Ishikawa (cell line): ENCODE measurements around the gene ATXN1.

Source experiments
- CEBPB ChIP-seq: IDR thresholded peaks from 2 replicates; pipeline ENCODE4 v1.6.1; 2012
- EP300 ChIP-seq: IDR thresholded peaks from 2 replicates; pipeline ENCODE4 v1.6.1; 2012; ENCODE audit warnings: borderline replicate concordance
- FOXM1 ChIP-seq: IDR thresholded peaks from 2 replicates; pipeline ENCODE4 v1.6.1; 2012; ENCODE audit warnings: low read depth, borderline replicate concordance
- MAX ChIP-seq: IDR thresholded peaks from 2 replicates; pipeline ENCODE4 v1.6.1; 2012
- RAD21 ChIP-seq: IDR thresholded peaks from 2 replicates; pipeline ENCODE4 v1.6.1; 2012; ENCODE audit warnings: low read depth
- TAF1 ChIP-seq: IDR thresholded peaks from 2 replicates; pipeline ENCODE4 v1.6.1; 2012; ENCODE audit warnings: low read depth, mild to moderate bottlenecking
- TCF12 ChIP-seq: IDR thresholded peaks from 2 replicates; pipeline ENCODE4 v1.6.1; 2012; ENCODE audit warnings: low read depth
- TEAD4 ChIP-seq: IDR thresholded peaks from 2 replicates; pipeline ENCODE4 v1.6.1; 2012
- YY1 ChIP-seq: IDR thresholded peaks from 2 replicates; pipeline ENCODE4 v1.6.1; 2012; ENCODE audit warnings: low read depth
- TF ChIP-seq, protein P1 (sequence below): IDR thresholded peaks from 2 replicates; pipeline ENCODE4 v1.6.1; 2012; ENCODE audit warnings: low read depth, mild to moderate bottlenecking

GRCh38 chr6:16345449-16346330 lies 415.6 kb downstream of the ATXN1 start:
- TF ChIP-seq, protein P1, sequence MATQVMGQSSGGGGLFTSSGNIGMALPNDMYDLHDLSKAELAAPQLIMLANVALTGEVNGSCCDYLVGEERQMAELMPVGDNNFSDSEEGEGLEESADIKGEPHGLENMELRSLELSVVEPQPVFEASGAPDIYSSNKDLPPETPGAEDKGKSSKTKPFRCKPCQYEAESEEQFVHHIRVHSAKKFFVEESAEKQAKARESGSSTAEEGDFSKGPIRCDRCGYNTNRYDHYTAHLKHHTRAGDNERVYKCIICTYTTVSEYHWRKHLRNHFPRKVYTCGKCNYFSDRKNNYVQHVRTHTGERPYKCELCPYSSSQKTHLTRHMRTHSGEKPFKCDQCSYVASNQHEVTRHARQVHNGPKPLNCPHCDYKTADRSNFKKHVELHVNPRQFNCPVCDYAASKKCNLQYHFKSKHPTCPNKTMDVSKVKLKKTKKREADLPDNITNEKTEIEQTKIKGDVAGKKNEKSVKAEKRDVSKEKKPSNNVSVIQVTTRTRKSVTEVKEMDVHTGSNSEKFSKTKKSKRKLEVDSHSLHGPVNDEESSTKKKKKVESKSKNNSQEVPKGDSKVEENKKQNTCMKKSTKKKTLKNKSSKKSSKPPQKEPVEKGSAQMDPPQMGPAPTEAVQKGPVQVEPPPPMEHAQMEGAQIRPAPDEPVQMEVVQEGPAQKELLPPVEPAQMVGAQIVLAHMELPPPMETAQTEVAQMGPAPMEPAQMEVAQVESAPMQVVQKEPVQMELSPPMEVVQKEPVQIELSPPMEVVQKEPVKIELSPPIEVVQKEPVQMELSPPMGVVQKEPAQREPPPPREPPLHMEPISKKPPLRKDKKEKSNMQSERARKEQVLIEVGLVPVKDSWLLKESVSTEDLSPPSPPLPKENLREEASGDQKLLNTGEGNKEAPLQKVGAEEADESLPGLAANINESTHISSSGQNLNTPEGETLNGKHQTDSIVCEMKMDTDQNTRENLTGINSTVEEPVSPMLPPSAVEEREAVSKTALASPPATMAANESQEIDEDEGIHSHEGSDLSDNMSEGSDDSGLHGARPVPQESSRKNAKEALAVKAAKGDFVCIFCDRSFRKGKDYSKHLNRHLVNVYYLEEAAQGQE: no peak
- no peak for TF ChIP-seq EP300
- no peak for TF ChIP-seq CEBPB
- TF ChIP-seq RAD21: no peak
- no peak for TF ChIP-seq FOXM1
- TF ChIP-seq MAX: no peak
- no peak for TF ChIP-seq TAF1
- TF ChIP-seq YY1: peak; percentile 35; the same call in 1 of the 2 replicates
- TF ChIP-seq TEAD4: no peak
- no peak for TF ChIP-seq TCF12
